ENCODE data around the gene RNU5B-1.
"Not testable (repeated sequence)": the region's sequence is repeated elsewhere in the genome, so short reads cannot be mapped to it uniquely, and the experiment has no call there.

Gene RNU5B-1

DNA sequence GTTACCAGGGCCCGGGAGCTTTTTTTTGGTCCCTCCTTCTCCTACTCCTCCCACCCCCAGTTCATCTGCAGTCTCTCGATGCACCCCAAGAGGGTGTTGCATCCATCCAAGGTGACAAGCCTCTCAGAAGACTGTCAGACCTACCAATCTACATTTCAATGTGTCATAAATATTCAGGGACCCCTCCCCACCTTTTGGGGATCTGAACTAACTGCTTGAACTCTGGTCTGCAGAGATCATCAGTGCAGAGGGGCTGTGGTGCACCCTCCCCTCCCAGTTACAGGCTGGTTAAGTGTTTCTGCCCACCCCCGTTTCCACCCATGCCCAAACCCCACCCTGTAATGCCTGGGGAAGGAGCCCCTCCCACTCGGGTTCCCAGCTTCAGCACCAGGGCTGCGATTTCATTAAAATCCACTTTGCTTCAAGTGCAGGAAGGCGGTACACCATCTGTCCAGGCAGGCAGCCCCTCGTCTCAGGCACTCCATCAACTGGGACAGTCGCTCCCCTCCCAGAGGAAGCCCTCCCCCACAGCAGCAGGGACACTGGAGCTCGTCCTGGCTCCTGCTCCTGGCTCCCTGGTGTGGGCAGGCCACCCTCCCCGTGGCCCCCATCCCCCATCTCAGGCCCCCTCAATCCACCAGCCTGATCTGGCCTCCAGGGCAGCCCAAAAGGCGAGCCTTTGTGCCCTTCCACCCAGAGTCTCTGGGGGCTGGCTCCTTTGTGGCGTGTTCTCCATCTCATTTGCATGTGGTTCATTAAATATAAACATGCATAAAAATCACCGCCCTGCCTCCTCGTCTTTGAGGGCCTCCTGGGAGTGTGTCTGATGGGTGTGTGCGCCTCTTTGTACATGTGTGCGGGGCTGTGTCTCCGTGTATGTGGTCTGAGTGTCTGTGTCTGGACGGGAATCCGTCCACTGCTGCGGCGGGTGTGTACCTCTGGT lies 32.3 kb downstream of the RNU5B-1 start:
- no peak for FAIRE-seq
- no peak for DNase-seq (ENCODE audit: insufficient read length, low spot score)
- TF ChIP-seq POLR2A (IDR thresholded peaks at IDR 0.05; ENCODE audit: low read depth, low read length): no peak

DNA sequence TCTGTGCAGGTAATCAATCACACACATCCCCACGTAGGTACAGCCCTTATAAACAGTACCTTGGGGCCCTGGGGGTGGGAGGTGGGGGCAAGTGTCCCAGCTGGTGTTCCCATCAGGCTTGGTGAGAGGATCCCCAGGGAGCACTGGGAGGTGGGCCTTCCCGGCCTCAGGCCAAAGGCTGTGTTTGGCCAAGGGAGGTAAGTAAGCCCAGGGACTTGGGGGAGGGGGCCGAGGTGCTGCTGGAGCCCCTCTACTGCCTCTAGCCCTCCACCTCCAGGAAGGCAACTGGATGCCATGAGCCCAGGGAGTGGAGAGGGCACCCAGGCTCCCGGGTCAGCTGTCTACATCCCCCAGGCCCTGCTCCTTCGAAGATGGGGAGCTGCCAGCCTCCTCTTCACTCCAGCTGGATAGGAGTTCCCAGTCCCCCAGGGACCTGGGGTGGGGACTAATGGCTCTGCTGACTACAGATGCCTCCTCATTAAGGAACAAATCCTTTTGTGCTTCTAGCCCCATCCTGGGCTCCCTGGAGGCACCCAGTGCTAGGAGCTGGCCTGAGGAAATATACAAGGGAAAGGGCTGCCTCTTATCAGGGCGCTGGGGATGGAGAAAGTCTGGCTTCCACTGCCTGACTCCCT lies 33.1 kb downstream of the RNU5B-1 start:
- DNase-seq (ENCODE audit: insufficient read length, low spot score): no peak

DNA sequence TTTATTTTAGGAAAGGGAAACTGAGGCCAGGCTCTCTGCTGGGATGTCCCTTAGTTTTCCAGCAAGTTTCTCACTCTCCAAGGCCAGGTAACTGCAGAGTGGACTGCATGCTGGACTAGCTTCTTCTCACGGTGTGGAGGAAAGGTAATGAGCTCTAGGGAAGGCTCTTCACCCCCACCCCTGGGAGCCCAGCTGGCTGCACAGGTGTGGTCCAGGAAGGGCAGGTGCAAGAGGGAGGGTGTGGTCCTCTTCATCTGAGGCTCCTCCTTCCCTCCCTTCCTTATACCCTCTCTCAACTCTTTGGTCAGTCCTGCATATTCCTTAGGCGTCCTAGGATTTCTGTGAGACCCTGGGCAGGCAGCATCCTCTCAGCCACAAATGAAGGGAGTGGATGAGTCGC lies 33.9 kb downstream of the RNU5B-1 start:
- FAIRE-seq (no peak), DNase-seq (ENCODE audit: insufficient read length, low spot score) (no peak)
- no peak for TF ChIP-seq POLR2A (IDR thresholded peaks at IDR 0.05; ENCODE audit: low read depth, low read length)

More for the DNA sequence above, 33.1 kb downstream of the RNU5B-1 start:
- FAIRE-seq: no peak
- TF ChIP-seq POLR2A (IDR thresholded peaks at IDR 0.05; ENCODE audit: low read depth, low read length): no peak

DNA sequence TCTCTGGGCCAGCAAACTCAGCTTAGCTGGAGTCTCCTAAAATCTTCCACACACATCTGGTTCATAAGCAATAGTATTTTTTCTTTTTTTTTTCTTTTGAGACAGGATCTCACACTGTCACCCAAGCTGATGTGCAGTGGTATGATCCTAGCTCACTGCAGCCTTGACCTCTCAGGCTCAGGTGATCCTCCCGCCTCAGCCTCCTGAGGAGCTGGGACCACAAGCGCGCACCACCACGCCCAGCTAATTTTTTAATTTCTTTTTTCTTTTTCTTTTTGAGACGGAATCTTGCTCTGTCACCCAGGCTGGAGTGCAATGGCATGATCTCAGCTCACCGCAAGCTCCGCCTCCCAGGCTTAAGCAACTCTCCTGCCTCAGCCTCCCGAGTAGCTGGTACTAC lies 34.3 kb downstream of the RNU5B-1 start:
- DNase-seq (ENCODE audit: insufficient read length, low spot score) (no peak), FAIRE-seq (no peak)
- no peak for TF ChIP-seq POLR2A (IDR thresholded peaks at IDR 0.05; ENCODE audit: low read depth, low read length)

DNA sequence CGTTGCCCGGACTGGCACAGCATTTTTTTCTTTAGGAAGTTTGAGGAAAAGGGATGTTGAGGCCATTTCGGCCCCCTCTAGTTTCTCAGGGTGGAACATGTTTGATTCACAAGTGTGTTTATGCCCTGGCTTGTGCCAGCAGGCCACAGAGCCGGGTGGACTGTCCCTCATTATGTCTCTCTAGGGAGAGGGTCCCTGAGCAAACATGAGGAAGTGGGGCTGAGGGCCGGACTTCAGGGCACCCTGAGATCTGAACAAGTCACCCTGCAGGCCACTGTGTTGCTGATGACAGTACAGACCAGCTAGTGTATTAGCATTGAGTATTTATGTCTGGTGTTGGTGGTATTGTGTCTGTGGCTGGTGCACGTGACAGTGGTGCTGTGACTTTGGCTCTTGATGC lies 34.9 kb downstream of the RNU5B-1 start:
- FAIRE-seq (no peak), DNase-seq (ENCODE audit: insufficient read length, low spot score) (no peak)
- TF ChIP-seq POLR2A (IDR thresholded peaks at IDR 0.05; ENCODE audit: low read depth, low read length): no peak

DNA sequence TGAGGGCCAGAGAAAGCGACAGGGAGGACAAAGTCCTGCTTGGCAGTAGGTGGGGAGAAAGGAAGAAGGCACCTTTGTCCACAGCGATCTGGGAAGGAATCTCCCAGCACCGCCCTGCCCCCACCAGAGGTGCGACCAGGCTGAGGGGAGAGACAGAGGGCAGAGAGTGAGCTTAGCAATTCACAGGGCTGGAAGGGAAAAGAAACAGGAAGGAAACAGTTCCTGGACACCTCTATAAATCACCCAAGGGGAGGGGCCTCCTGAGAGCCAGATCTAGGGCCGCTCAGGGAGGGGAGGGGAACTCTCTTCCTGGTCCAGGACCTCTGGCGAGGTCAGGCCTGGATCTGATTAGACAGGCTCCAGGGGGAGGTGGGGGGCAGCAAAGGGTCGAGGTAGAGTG lies 35.4 kb downstream of the RNU5B-1 start:
- DNase-seq (ENCODE audit: insufficient read length, low spot score) (no peak), FAIRE-seq (no peak)
- TF ChIP-seq POLR2A (IDR thresholded peaks at IDR 0.05; ENCODE audit: low read depth, low read length): no peak

DNA sequence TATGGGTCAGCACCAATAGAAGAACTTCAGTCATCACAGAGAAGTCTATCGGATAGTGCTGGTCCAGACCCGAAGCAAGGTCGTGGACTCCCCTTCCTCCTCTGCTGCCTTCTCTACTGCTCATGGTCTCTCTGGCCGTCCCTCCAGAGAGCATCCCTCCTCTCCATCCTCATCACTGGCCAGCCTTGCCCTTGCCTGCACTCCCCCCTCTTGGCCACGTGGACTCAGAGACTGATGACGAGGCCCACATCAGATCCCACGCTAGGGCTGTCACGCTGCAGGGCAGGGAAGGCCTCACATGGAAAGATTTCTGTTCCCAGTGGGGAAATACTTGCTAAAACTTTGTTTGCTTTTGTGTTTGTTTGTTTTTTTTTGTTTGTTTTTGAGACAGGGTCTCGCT lies 38.0 kb downstream of the RNU5B-1 start:
- no peak for TF ChIP-seq POLR2A (IDR thresholded peaks at IDR 0.05; ENCODE audit: low read depth, low read length)
- no peak for FAIRE-seq

DNA sequence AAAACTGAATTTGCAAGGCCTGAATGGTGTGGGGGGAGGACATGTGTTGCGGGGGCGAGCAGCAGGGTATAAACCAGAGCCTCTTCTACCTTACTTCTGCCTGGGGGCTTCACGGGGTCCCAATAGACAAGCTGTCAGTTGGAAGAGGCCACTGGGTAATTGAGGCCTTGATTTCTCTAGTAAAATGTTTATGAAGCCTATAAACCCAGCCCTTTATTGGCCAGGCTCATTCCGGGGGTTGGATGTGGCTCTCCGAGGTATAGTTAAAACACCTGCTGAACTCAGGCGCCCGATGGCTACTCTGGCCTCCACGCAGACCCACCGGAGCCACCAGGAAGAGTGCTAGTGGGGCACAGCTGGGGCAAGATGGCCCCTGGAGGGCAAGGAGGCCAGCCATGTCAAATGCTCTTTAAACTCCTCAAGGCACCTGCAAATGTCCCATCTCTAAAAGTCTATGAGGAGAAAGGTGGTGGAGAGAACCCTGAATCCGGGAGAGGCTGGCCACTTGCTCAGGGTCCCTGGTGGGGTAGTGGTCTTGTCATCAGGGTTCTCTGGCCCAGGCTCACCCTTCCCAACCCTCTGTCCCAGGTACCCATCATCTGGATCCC lies 39.0 kb downstream of the RNU5B-1 start:
- DNase-seq (ENCODE audit: insufficient read length, low spot score) (no peak), FAIRE-seq (no peak)
- no peak for TF ChIP-seq POLR2A (IDR thresholded peaks at IDR 0.05; ENCODE audit: low read depth, low read length)

More for the DNA sequence above, 38.0 kb downstream of the RNU5B-1 start:
- no peak for DNase-seq (ENCODE audit: insufficient read length, low spot score)

DNA sequence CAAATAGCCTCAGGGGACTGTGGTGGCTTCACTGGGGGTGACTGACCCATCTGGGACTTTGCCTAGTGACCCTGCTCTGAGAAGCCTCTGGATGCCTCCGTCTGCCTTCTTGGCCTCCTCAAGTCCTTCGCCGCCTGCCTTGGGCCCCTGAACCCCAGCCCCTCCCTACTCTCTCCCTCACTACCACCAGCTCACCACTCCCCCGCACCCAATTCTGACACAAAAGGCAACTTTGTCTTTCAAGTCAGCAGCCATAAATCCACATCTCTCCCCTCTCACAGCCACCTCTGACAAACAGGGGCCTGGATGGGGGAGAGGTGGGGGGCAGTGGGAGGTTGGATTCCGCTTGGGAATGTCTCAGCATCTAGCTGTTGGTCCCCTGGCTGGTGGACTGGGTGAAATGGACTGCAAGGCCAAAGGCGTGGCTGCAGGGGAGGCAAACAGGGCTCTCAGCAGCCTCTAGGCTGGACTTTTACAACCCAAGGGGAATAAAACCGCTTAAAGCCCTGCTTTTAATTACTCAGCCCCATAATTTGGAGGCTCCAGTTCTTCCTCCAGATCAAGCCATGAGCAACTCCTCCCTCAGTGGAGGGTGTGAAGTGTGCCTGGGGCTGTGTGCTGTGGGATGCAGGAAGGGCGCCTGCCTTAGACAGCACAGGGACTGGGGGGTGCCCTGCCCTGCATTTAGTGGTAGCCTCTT lies 39.9 kb downstream of the RNU5B-1 start:
- TF ChIP-seq POLR2A (IDR thresholded peaks at IDR 0.05; ENCODE audit: low read depth, low read length): no peak
- FAIRE-seq: no peak
- DNase-seq (ENCODE audit: insufficient read length, low spot score): no peak

DNA sequence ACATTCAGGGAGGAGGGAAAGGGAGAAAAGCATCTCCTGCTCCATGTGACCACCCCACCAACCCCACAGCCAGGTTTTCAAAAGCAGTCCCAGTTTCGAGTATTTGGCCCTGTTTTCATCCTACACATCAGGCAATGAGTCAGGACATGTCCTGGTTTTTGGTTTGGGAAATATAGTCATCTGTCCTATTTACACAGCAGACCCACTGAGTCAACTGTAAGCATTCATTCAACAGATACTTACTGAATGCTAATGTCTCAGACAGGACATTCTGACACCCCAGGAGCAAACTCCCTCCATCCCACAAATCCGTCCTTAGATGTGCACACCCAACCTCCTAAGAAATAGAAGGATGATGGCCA lies 40.4 kb downstream of the RNU5B-1 start:
- TF ChIP-seq POLR2A (IDR thresholded peaks at IDR 0.05; ENCODE audit: low read depth, low read length): no peak
- DNase-seq (ENCODE audit: insufficient read length, low spot score) (no peak), FAIRE-seq (no peak)

DNA sequence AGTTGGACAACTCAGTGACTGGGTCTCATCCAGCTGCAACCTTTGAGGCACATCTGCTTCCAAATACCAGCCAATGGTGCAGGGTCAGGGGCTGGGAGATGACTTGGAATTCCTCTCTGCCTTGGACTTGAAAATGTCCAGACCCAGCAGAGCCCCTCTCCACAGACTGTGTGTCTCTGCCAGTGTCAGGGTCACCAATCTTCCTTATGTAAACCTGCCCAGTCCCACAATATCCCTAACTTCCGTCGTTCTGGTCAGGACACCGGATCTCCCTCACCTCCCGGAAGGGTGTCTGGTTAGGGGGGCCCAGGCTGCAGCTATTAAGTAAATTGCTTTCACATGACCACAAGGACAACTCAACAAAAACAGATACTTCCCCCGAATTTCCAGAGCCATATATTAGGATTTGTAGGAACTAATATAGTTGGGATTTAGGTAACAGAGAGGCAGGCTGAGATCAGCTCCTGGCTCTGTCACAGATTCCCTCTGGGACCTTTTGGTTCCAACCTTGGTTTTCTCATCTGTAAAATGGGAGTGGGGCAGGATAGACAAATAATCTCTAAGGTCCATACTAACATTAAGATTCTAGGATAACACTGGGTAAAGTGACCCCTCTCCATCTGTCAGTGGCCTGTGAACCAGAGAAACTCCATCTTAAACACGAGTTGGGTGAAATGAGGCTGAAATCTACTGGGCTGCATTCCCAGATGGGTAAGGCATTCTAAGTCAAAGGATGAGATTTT lies 42.5 kb downstream of the RNU5B-1 start:
- DNase-seq (ENCODE audit: insufficient read length, low spot score): no peak
- FAIRE-seq: no peak
- no peak for TF ChIP-seq POLR2A (IDR thresholded peaks at IDR 0.05; ENCODE audit: low read depth, low read length)

DNA sequence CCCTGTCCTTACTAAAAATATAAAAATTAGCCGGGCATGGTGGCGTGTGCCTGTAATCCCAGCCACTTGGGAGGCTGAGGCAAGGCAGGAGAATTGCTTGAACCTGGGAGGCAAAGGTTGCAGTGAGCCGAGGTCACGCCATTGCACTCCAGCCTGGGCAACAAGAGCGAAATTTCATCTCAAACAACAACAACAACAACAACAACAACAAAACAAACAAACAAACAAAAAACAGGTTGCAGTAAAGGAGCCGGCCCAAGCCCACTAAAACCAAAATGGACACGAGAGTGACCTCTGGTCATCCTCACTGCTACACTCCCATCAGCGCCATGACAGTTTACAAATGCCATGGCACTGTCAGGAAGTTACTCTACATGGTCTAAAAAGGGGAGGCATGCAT lies 43.3 kb downstream of the RNU5B-1 start:
- not testable (repeated sequence) for FAIRE-seq; DNase-seq (ENCODE audit: insufficient read length, low spot score)

DNA sequence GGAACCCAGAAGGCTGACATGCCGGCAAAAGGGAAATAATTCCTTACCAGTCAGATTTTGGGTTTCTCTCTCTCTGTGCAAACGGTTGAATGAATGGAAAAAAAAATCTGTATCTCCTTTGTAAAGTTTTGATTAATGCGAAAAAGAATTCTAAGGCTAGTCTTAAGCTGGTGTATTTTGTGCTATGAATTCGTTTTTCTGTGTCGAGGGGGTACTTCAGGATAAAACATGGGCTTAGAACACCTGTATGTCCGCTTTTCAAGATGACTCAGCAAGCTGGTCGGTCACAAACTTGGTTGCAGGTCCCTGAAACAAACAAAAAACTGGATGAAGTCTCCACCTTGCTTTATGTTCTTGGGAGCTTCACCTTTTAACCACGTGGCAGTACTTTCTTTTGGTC lies 44.9 kb downstream of the RNU5B-1 start:
- no peak for TF ChIP-seq POLR2A (IDR thresholded peaks at IDR 0.05; ENCODE audit: low read depth, low read length)
- no peak for DNase-seq (ENCODE audit: insufficient read length, low spot score)
- FAIRE-seq: no peak

DNA sequence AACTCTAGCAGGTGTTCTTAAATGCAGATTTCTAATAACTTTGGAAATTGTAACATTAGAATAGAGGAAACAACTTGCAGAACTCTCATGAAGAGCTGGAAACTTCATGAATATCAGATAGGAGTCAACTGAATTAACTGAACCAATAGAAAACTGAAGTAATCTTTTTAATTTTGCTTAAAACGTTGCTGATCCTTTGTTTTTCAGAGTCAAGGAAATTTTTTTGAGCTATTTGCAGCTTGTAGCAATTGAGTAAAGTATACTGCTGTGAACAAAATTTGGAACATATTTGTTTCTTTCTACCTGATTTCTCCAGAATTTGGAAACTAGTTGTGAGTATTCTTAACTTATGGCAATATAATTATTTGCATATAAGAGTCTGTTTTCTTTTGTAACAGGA lies 47.5 kb downstream of the RNU5B-1 start:
- DNase-seq (ENCODE audit: insufficient read length, low spot score); FAIRE-seq: not testable (repeated sequence)

Data from H54 (cell line).